ENCODE results near the gene CLCN7. TPM values are rescaled to one million over a fixed set of nuclear protein-coding genes. Genes with fewer than 3 reads are reported as not detected.

CLCN7 gene
- total and polyA plus RNA-seq, 9 of the 15 experiments (the other 6 are each of a cell fraction or from before 2014, with no cell fraction given), result 0.06 to 126 (median 18.7) TPM

DNA sequence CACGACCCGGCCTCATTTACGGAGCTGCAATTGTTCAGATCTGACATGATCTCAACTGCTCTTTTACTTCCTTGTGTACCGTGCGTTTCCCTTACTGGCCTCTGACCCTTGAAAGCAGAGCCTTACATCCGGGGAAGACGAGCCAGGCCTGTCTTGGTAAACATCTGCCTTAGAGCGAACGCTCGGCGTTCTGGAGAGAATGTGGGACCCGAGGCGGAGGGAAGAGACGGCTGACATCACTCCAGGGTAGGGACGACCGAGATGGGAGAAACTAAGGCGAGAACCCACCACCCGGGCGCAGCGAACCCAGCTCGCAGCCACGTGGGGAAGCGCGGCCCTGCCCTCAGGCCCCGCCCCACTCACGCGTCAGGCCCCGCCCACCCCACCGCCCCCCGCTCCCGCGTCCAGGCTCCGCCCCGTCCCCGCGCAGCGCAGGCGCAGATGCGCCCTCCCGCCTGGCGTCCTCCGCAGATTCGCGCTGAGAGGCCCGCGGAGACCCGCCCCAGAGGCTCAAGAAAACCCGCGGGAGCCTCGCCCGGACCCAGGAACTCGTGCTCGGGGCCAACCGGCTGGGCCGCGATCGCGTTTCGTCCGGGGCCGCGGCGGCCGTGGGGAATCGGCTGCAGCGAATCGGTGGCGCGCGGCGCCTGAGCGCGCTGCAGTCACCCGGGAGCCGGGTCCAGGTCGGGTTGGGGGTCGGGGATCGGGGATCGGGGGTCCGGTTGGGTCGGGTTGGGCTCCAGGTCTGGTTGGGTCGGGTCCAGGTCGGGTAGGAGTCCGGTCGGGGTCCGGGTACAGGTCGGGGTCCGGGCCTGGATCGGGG is 18.3 kb upstream of the CLCN7 start, which contains the start of gene TELO2 (continued):
- TF ChIP-seq PBX2 (CRISPR knock-in tag; IDR thresholded peaks at IDR 0.05; ENCODE audit: low read depth) (no peak), PBX2 (tag; conservative IDR thresholded peaks at IDR 0.05; ENCODE audit: low read depth) (no peak), ZNF175 (CRISPR knock-in tag; IDR thresholded peaks at IDR 0.05; ENCODE audit: low read depth) (peak; percentile 82), ARID1B (IDR thresholded peaks at IDR 0.05) (no peak), KLF10 (CRISPR knock-in tag; IDR thresholded peaks at IDR 0.05) (no peak), ZBTB26 (CRISPR knock-in tag; IDR thresholded peaks at IDR 0.05) (no peak), MTF1 (CRISPR knock-in tag; IDR thresholded peaks at IDR 0.05; ENCODE audit: borderline replicate concordance) (no peak), CBX2 (IDR thresholded peaks at IDR 0.05; ENCODE audit: insufficient read depth, low read length, poor library complexity, severe bottlenecking) (no peak), ZFPM2 (CRISPR knock-in tag; IDR thresholded peaks at IDR 0.05) (no peak), CBX3 (IDR thresholded peaks at IDR 0.05; ENCODE audit: borderline replicate concordance in 1 of 2, low read length in 2 of 2) (peak in 1 of 2 experiments; percentile 13; a peak in 1 of 3 replicates), JUN (IDR thresholded peaks at IDR 0.05; ENCODE audit: borderline replicate concordance, low read depth, low read length) (no peak), JUN (CRISPR knock-in tag; IDR thresholded peaks at IDR 0.05; ENCODE audit: borderline replicate concordance) (0 out of 2 replicates have a peak, but pooled peaks have one; percentile 52), GATAD2A (IDR thresholded peaks at IDR 0.05) (peak; percentile 22; the same call in 1 of the 2 replicates), ZBTB2 (IDR thresholded peaks at IDR 0.05) (0 out of 2 replicates have a peak, but pooled peaks have one; percentile 20), TRIM25 (IDR thresholded peaks at IDR 0.05; ENCODE audit: borderline replicate concordance) (no peak)

All from K562 (cell line).